GM12874 (cell line): ENCODE data around the gene GGN.

Source experiments
- TF ChIP-seq, protein P1 (sequence below): IDR thresholded peaks from 2 replicates; pipeline ENCODE4 v1.5.1; 2011; ENCODE audit warnings: low read depth, mild to moderate bottlenecking, control low read depth, low read length, moderate library complexity; ENCODE audit not compliant: insufficient read depth

Gene GGN

GRCh38 chr19:38375098-38375493, 12.7 kb downstream of the GGN start:
- TF ChIP-seq, protein P1, sequence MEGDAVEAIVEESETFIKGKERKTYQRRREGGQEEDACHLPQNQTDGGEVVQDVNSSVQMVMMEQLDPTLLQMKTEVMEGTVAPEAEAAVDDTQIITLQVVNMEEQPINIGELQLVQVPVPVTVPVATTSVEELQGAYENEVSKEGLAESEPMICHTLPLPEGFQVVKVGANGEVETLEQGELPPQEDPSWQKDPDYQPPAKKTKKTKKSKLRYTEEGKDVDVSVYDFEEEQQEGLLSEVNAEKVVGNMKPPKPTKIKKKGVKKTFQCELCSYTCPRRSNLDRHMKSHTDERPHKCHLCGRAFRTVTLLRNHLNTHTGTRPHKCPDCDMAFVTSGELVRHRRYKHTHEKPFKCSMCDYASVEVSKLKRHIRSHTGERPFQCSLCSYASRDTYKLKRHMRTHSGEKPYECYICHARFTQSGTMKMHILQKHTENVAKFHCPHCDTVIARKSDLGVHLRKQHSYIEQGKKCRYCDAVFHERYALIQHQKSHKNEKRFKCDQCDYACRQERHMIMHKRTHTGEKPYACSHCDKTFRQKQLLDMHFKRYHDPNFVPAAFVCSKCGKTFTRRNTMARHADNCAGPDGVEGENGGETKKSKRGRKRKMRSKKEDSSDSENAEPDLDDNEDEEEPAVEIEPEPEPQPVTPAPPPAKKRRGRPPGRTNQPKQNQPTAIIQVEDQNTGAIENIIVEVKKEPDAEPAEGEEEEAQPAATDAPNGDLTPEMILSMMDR: no peak

- TF ChIP-seq, protein P1: peak; percentile 38; the same call in 1 of the 2 replicates
These were observed 13.3 kb downstream of the GGN start, which contains the start of gene PSMD8 for GRCh38 chr19:38374332-38375097. Gene PSMD8 (plus strand): TSS chr19:38374571. CDS start chr19:38374602, 31 bp downstream.

GRCh38 chr19:38373907-38374331, 13.9 kb downstream of the GGN start:
- TF ChIP-seq, protein P1: no peak

DNA sequence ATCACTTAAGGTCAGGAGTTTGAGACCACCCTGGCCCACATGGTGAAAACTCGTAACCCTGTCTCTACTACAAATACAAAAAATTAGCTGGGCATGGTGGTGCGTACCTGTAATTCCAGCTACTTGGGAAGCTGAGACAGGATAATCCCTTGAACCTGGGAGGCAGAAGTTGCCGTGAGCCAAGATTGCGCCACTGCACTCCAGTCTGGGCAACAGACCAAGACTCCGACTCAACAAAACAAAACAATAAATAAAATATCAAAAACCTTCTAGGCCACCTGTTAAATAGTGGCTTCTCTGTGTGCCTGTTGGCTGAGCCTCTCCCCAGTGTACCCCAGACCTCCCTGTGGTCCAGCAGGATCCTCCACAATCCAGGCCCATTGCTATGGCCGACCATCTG, 16.8 kb downstream of the GGN start:
- TF ChIP-seq, protein P1: no peak

GRCh38 chr19:38370299-38370698, 17.5 kb downstream of the GGN start:
- TF ChIP-seq, protein P1: no peak

DNA sequence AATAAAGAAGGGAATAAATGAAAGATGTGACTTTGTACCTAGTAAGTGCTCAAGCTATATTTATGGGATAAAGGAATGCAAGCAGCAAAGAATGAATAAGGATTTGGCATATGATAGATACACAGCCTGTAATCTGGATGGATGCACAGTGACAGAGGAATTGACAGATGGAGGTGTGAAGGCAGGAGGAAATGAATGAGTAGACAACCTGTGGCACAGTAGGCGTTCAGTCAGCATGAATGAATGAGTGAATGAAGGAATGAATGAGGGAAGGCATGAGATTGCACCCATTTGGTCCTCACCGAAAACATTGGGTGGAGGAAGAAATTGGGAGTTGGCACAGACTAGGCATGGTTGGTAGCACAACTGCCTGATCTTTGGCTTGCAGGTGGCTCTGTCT, 18.2 kb downstream of the GGN start:
- TF ChIP-seq, protein P1: no peak

- TF ChIP-seq, protein P1: no peak
These were observed 20.8 kb downstream of the GGN start for GRCh38 chr19:38367041-38367440.
